ENCODE measurements around the gene COL25A1.

GRCh38 chr4:108878806-108879205 lies 423.7 kb downstream of the COL25A1 start:
- TF ChIP-seq EZH2 (IDR thresholded peaks at IDR 0.05) (no peak), POLR2AphosphoS5 (IDR thresholded peaks at IDR 0.05; ENCODE audit: borderline replicate concordance, low read depth, low read length) (no peak), FOXP2 (optimal IDR thresholded peaks at IDR 0.05; ENCODE audit: control extremely low read depth, extremely low read length, insufficient read depth) (no peak)
